GM23338 (cell line): Measurements from ENCODE around the gene REXO5. TPM values are rescaled to one million over a fixed set of nuclear protein-coding genes. Genes with fewer than 3 reads are reported as not detected.
A peak's percentile ranks its signal among the peaks of the same experiment; 100 is the strongest.

ENCODE experiments used
- ATAC-seq: fragments of 200-7000 bp; cut with Tn5 transposase; 3 replicates; pipeline ENCODE4 v1.9.1; 2020
- DNase-seq: peaks from one replicate; pipeline ENCODE4 v3.0.0-alpha.2; 2015; ENCODE audit warnings: low spot score
- H2AFZ ChIP-seq: fragments of 200-600 bp; sonication (generic); 2 replicates; pipeline ENCODE4 v1.8.0; 2016; ENCODE audit warnings: antibody characterized with exemption, mild to moderate bottlenecking, moderate library complexity
- H3F3A ChIP-seq: fragments of 200-600 bp; sonication (generic); replicated peaks from 2 replicates; pipeline ENCODE4 v1.8.0; 2017; ENCODE audit warnings: antibody characterized with exemption, mixed run types, low read depth
- H3K27ac ChIP-seq: fragments of 200-600 bp; sonication (generic); 2 replicates; pipeline ENCODE4 v1.6.1; 2016; ENCODE audit warnings: low read depth
- H3K27me3 ChIP-seq: fragments of 200-600 bp; sonication (generic); 2 replicates; pipeline ENCODE4 v1.8.0; 2016; ENCODE audit warnings: mild to moderate bottlenecking, mixed run types, moderate library complexity; ENCODE audit not compliant: insufficient read depth
- H3K36me3 ChIP-seq: fragments of 200-600 bp; sonication (generic); 2 replicates; pipeline ENCODE4 v1.8.0; 2016; ENCODE audit warnings: mild to moderate bottlenecking; ENCODE audit not compliant: insufficient read depth
- H3K4me1 ChIP-seq: fragments of 200-600 bp; sonication (generic); 2 replicates; pipeline ENCODE4 v1.8.0; 2016; ENCODE audit warnings: mild to moderate bottlenecking, moderate library complexity; ENCODE audit not compliant: insufficient read depth
- H3K4me2 ChIP-seq: fragments of 200-600 bp; sonication (generic); 2 replicates; pipeline ENCODE4 v1.7.1; 2017; ENCODE audit warnings: mixed run types
- H3K4me3 ChIP-seq: fragments of 200-600 bp; sonication (generic); 2 replicates; pipeline ENCODE4 v1.6.1; 2016; ENCODE audit warnings: mixed run types
- H3K79me2 ChIP-seq: fragments of 200-600 bp; sonication (generic); replicated peaks from 2 replicates; pipeline ENCODE4 v1.8.0; 2017; ENCODE audit warnings: mild to moderate bottlenecking; ENCODE audit not compliant: insufficient read depth
- H3K9me2 ChIP-seq: fragments of 200-600 bp; sonication (generic); 2 replicates; pipeline ENCODE4 v1.8.0; 2017; ENCODE audit not compliant: insufficient read depth
- H4K20me1 ChIP-seq: fragments of 200-600 bp; sonication (generic); replicated peaks from 2 replicates; pipeline ENCODE4 v1.8.0; 2017; ENCODE audit warnings: mild to moderate bottlenecking; ENCODE audit not compliant: insufficient read depth
- H3K27ac Mint-ChIP-seq: 2 replicates; pipeline ENCODE4 v1.8.0; 2020; ENCODE audit warnings: inconsistent platforms, mild to moderate bottlenecking, moderate library complexity, mixed read lengths
- H3K27me3 Mint-ChIP-seq: 3 replicates; pipeline ENCODE4 v1.8.0; 2022; ENCODE audit warnings: low read depth, mild to moderate bottlenecking, moderate library complexity, mixed read lengths, inconsistent platforms; ENCODE audit not compliant: insufficient read depth, poor library complexity
- H3K36me3 Mint-ChIP-seq: 3 replicates; pipeline ENCODE4 v1.8.0; 2021; ENCODE audit warnings: low read depth, mild to moderate bottlenecking, inconsistent platforms, moderate library complexity, mixed read lengths
- H3K4me1 Mint-ChIP-seq: 3 replicates; pipeline ENCODE4 v1.8.0; 2020; ENCODE audit warnings: mild to moderate bottlenecking, inconsistent platforms, mixed read lengths
- H3K4me3 Mint-ChIP-seq: 3 replicates; pipeline ENCODE4 v1.8.0; 2021; ENCODE audit warnings: moderate library complexity, mild to moderate bottlenecking, inconsistent platforms, mixed read lengths
- H3K9me3 Mint-ChIP-seq: 3 replicates; pipeline ENCODE4 v1.8.0; 2020; ENCODE audit warnings: moderate library complexity, mild to moderate bottlenecking, inconsistent platforms, mixed read lengths
- CREB1 ChIP-seq: fragments of 250-450 bp; sonication (Bioruptor Pico); IDR thresholded peaks from 2 replicates; pipeline ENCODE4 v1.5.0; 2020; ENCODE audit warnings: low read depth, mild to moderate bottlenecking, moderate library complexity
- ETS1 ChIP-seq: IDR thresholded peaks from 2 replicates; pipeline ENCODE4 v1.6.1; 2016; ENCODE audit warnings: antibody characterized with exemption
- EZH2 ChIP-seq: fragments of 200-600 bp; sonication (generic); IDR thresholded peaks from one replicate; pipeline ENCODE4 v1.8.0; 2017; ENCODE audit warnings: antibody characterized with exemption, mild to moderate bottlenecking, low read depth; ENCODE audit not compliant: unreplicated experiment
- JUNB ChIP-seq: IDR thresholded peaks from one replicate; pipeline ENCODE4 v1.6.1; 2016; ENCODE audit warnings: antibody characterized with exemption; ENCODE audit not compliant: unreplicated experiment
- NANOG ChIP-seq: IDR thresholded peaks from 2 replicates; pipeline ENCODE4 v1.6.1; 2016; ENCODE audit warnings: antibody characterized with exemption, borderline replicate concordance
- POLR2AphosphoS5 ChIP-seq: IDR thresholded peaks from 2 replicates; pipeline ENCODE4 v1.6.1; 2016; ENCODE audit warnings: antibody characterized with exemption, low read depth
- STAT1 ChIP-seq: IDR thresholded peaks from one replicate; pipeline ENCODE4 v1.6.1; 2016; ENCODE audit warnings: antibody characterized with exemption; ENCODE audit not compliant: unreplicated experiment
- ZNF114 ChIP-seq: fragments of 250-450 bp; sonication (Bioruptor Pico); IDR thresholded peaks from 2 replicates; pipeline ENCODE4 v1.5.0; 2020; ENCODE audit warnings: mild to moderate bottlenecking, moderate library complexity
- ZNF331 ChIP-seq: fragments of 250-450 bp; sonication (Bioruptor Pico); IDR thresholded peaks from 2 replicates; pipeline ENCODE4 v1.5.0; 2020; ENCODE audit warnings: low read depth, mild to moderate bottlenecking, moderate library complexity
- ZNF462 ChIP-seq: fragments of 250-450 bp; sonication (Bioruptor Pico); IDR thresholded peaks from 2 replicates; pipeline ENCODE4 v1.5.0; 2020; ENCODE audit warnings: mild to moderate bottlenecking, moderate library complexity
- polyA plus RNA-seq: library from polyadenylated mRNA; unstranded; fragments of >200 nt; fragmentation: Nextera tagmentation; extraction: Ambion mirVana; gene quantifications from 2 replicates; pipeline ENCODE4 v1.2.1, GENCODE V29; 2016
- total RNA-seq: library from RNA; depleted of rRNA; stranded (reverse); fragments of >200 nt; shearing (Covaris generic); gene quantifications from 2 replicates; pipeline ENCODE4 v1.2.3, GENCODE V29; 2014
- TF ChIP-seq, protein P1 (sequence below), 2 experiments: fragments of 200-600 bp in 1 of 2; sonication (generic) in 1 of 2; conservative IDR thresholded peaks; 2 replicates each; pipeline versions ENCODE4 v1.5.1 to v1.6.1; 2016 to 2017; ENCODE audit warnings: antibody characterized with exemption in 2 of 2, low read depth in 2 of 2, mild to moderate bottlenecking in 2 of 2, moderate library complexity in 1 of 2
- TF ChIP-seq, protein P2 (sequence below): IDR thresholded peaks from one replicate; pipeline ENCODE4 v1.6.1; 2018; ENCODE audit warnings: antibody characterized with exemption; ENCODE audit not compliant: unreplicated experiment

Gene REXO5
- total and polyA plus RNA-seq, 2 experiments from 2014 or later, result 6.5 to 6.9 TPM

GRCh38 chr16:20868890-20869289, 62.6 kb downstream of the REXO5 start:
- Histone ChIP-seq H3K27ac (peak overlapping the region; percentile 57; the same call in 1 of the 2 replicates), H4K20me1 (peaks cover 12% of the 10 kb centered on the region), H3K36me3 (no peaks in the 10 kb centered on the region), H2AFZ (no peak overlapping the region), H3K79me2 (peaks cover 95% of the 10 kb centered on the region), H3K27me3 (no peaks in the 10 kb centered on the region), H3K4me1 (peaks cover 9% of the 10 kb centered on the region), H3K4me3 (no peak overlapping the region), H3F3A (no peaks in the 10 kb centered on the region), H3K9me2 (no peaks in the 10 kb centered on the region; the same call in 1 of the 2 replicates), H3K4me2 (no peak overlapping the region)
- Mint-ChIP-seq H3K4me1 (peaks cover 35% of the 10 kb centered on the region), H3K4me3 (no peak overlapping the region), H3K27ac (no peak overlapping the region), H3K9me3 (no peaks in the 10 kb centered on the region), H3K27me3 (peaks cover 3% of the 10 kb centered on the region), H3K36me3 (peaks cover 12% of the 10 kb centered on the region)
- DNase-seq (no peak), ATAC-seq (peak; percentile 50)
- no peak for TF ChIP-seq ZNF114 (CRISPR knock-in tag)
- no peak for TF ChIP-seq ETS1
- no peak for TF ChIP-seq JUNB
- no peak for TF ChIP-seq ZNF462
- no peak for TF ChIP-seq POLR2AphosphoS5
- TF ChIP-seq, protein P1, sequence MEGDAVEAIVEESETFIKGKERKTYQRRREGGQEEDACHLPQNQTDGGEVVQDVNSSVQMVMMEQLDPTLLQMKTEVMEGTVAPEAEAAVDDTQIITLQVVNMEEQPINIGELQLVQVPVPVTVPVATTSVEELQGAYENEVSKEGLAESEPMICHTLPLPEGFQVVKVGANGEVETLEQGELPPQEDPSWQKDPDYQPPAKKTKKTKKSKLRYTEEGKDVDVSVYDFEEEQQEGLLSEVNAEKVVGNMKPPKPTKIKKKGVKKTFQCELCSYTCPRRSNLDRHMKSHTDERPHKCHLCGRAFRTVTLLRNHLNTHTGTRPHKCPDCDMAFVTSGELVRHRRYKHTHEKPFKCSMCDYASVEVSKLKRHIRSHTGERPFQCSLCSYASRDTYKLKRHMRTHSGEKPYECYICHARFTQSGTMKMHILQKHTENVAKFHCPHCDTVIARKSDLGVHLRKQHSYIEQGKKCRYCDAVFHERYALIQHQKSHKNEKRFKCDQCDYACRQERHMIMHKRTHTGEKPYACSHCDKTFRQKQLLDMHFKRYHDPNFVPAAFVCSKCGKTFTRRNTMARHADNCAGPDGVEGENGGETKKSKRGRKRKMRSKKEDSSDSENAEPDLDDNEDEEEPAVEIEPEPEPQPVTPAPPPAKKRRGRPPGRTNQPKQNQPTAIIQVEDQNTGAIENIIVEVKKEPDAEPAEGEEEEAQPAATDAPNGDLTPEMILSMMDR (conservative IDR thresholded peaks at IDR 0.05; ENCODE audit: low read depth in 2 of 2), result no peak
- no peak for TF ChIP-seq NANOG
- TF ChIP-seq, protein P2, sequence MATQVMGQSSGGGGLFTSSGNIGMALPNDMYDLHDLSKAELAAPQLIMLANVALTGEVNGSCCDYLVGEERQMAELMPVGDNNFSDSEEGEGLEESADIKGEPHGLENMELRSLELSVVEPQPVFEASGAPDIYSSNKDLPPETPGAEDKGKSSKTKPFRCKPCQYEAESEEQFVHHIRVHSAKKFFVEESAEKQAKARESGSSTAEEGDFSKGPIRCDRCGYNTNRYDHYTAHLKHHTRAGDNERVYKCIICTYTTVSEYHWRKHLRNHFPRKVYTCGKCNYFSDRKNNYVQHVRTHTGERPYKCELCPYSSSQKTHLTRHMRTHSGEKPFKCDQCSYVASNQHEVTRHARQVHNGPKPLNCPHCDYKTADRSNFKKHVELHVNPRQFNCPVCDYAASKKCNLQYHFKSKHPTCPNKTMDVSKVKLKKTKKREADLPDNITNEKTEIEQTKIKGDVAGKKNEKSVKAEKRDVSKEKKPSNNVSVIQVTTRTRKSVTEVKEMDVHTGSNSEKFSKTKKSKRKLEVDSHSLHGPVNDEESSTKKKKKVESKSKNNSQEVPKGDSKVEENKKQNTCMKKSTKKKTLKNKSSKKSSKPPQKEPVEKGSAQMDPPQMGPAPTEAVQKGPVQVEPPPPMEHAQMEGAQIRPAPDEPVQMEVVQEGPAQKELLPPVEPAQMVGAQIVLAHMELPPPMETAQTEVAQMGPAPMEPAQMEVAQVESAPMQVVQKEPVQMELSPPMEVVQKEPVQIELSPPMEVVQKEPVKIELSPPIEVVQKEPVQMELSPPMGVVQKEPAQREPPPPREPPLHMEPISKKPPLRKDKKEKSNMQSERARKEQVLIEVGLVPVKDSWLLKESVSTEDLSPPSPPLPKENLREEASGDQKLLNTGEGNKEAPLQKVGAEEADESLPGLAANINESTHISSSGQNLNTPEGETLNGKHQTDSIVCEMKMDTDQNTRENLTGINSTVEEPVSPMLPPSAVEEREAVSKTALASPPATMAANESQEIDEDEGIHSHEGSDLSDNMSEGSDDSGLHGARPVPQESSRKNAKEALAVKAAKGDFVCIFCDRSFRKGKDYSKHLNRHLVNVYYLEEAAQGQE, result no peak
- TF ChIP-seq EZH2, result no peak
- TF ChIP-seq CREB1 (CRISPR knock-in tag), result no peak
- no peak for TF ChIP-seq STAT1
- no peak for TF ChIP-seq ZNF331 (CRISPR knock-in tag)
